Smooth muscle cell of bladder (primary cell): Measurements from ENCODE around the gene ZNF181. TPM values are rescaled to one million over a fixed set of nuclear protein-coding genes. Genes with fewer than 3 reads are reported as not detected.

Source experiments
- total RNA-seq: library from RNA; depleted of rRNA; stranded (reverse); fragments of >200 nt; gene quantifications from 2 replicates; pipeline ENCODE4 v1.2.3, GENCODE V29; 2014

ZNF181 gene
- 14.6 and 16.1 TPM in 2 replicates for total RNA-seq

DNA sequence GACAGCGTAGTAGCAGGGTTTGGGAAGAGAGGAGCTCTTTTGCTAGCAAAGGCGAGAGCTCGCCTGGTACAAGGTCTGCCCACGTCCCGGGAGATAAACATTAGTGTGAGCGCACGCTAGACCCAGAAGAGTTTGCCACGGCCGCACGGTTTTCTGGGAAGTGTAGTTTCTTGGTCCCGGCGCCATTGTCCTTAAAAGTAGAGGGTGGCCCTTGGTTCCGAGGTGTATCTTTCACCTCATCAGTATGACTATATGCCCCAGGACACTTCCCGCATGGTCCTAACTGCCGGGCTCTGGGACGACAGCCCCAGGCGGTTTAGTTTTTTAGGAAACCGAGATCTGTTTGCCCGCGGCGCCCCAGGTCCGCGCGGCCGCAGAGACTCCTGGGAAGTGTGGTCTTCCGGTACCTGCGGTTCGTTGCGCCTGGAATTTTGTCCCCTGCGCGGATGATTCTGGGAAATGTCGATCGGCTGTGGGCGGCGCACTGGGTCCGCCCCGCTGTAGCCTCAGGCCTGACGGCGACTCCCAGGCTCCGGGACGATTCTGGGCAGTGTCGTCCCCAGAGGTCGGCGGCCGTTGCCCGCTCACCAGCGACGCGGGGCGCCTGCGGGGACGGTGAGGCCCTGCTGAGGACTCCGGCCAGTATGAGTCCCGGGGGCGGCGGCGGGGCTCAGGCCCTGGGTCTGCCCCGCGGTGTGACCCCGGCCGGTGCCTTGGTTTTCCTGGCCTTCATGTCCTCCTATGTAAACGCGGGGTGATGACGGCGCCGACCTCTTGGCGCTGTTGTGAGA, at the start of gene ZNF181:
ZNF181 (plus strand) TSS at position 498 of the 791 bp plus-strand sequence. CDS start 795 bp downstream, outside the sequence.

DNA sequence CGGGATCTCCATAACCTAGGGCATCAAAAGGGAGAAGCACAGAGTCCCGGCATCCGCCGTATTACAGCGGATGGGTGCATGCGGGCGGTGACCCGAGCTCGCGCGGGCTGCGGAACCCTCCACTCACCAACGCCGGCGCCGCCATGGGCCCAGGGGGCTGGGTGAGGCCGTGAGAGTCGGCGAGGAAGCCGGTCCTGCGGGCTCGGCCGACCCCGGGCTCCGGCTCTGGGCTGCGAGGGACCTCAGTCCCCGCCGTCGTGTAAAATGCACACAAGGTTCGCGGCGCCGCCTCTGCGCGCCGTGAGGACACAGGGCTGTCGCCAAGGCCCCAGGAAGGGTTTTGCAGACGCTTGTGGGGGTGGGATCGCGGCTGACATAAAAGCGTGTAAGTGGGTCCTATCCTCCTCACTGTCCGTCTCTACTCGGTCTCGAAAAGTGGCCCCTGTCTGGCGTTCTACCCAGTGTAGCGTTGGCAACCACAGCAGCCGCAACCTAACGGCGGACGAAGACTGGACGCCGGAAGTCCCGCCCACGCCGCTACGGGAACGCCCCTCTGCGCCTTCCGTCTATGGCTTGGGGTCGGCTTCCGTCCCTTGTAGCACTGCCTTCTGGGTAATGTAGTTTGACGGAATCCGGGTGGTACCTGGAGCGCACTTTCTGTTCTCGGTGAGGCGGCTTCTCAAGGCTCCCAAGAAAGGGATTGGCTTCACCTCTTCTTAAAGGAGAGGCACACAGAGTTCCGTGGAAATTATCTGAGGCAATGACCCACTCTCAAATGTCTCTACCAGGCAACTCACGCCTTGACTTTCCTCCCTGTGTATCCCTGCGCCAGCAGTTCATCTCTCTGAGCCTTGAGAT, 38.9 kb downstream of the ZNF181 start, which contains the start of gene ZNF599:
ZNF599 (minus strand) TSS at position 519 of the 858 bp plus-strand sequence; CDS start at position 145, 374 bp downstream.

Other genes starting within 250 kb of the ZNF181 start
- gene SCGB2B2, start 57.1 kb upstream of the ZNF181 start, total RNA-seq, result under 0.01 and 0.14 TPM in 2 replicates
- gene ZNF302, start 56.6 kb upstream of the ZNF181 start, total RNA-seq, result 14.8 and 15.4 TPM in 2 replicates
- 4.7 and 5.3 TPM in 2 replicates for gene ZNF599, start 39.0 kb downstream of the ZNF181 start, total RNA-seq
- gene ZNF30, start 192.7 kb downstream of the ZNF181 start, total RNA-seq, result 2.2 and 2.3 TPM in 2 replicates
- gene ZNF792, start 230.0 kb downstream of the ZNF181 start, total RNA-seq, result 3.7 and 4.2 TPM in 2 replicates